GM19351 (cell line): ENCODE results near the gene PRKCA.

Source experiments
- ATAC-seq: cut with Tn5 transposase; IDR thresholded peaks from one replicate; pipeline ENCODE4 v1.9.1; 2021; ENCODE audit warnings: mild to moderate bottlenecking, moderate library complexity; ENCODE audit not compliant: unreplicated experiment

Gene PRKCA

GRCh38 chr17:66779237-66779606 lies 476.8 kb downstream of the PRKCA start:
- no peak for ATAC-seq

- ATAC-seq: no peak
Measured at GRCh38 chr17:66781135-66781534, 478.7 kb downstream of the PRKCA start.

DNA sequence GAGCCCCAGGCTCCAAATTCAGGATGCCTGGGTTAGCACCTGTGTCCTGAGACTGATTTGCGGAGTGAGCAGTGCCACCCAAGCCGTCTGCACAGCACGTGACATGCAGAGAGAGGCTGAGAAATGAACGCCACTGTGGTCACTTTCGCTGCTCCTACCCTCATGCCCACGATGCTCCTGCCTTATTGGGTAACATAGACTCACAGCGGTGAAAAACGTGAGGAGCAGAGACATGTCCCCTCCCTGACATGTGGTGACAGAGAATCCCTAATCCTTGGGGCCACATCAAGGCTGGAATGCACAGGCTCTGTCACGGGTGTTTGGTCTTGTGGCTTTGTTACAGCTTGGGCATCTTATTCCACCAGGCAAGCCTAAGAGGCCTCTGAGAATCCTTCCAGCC lies 480.4 kb downstream of the PRKCA start:
- ATAC-seq: no peak

DNA sequence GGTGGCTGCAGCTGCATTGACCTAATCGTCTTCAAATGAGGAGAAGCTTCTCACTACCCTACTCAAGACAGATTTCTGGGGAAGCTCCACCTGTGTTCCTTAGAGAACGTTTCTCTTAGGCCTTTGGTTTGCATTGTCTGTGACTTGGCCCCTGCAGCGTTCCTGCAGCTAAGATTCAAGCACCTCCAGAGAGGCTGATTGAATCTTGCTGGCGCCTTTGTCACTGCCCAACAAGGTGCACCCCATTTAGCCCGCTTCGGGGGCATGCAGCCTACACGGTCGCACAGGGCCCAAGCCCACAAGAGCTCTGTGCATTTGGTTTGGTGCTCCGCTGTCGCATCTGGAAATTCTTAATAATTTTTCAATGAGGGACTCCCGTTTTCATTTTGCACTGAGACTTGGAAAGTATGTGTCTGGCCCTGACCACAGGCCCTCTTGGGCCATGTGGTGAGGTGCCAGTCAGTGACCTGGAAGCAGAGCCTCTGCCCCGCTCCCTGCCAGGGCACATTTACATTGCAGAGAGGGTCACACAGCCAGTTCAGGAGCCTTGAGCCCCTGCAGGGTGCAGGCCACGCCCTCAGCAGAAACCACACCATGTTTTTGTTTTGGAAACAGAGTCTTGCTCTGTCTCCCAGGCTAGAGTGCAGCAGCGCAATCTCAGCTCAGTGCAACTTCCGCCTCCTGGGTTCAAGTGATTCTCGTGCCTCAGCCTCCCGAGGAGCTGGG lies 481.4 kb downstream of the PRKCA start:
- no peak for ATAC-seq

GRCh38 chr17:66784621-66785364 lies 482.4 kb downstream of the PRKCA start:
- no peak for ATAC-seq

GRCh38 chr17:66786107-66786506 lies 483.7 kb downstream of the PRKCA start:
- no peak for ATAC-seq

DNA sequence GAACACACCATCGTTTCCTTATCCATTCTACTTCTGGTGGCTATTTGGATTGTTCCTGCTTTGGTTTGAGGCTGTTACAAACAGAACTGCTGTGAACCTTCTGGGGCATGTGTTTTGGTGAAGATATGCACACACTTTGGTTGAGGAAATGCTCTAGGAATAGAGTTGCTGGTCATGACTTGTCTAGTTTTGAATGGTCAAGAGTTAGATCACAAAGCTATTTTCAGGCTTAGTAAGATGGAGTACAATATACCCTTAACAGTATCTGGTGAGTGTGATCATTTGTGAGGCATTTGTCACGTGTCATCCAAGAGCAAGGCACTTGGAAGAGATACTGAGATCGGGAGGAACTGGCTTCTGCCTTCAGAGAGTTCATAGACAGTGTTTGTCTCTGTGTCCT lies 485.5 kb downstream of the PRKCA start:
- ATAC-seq: no peak

DNA sequence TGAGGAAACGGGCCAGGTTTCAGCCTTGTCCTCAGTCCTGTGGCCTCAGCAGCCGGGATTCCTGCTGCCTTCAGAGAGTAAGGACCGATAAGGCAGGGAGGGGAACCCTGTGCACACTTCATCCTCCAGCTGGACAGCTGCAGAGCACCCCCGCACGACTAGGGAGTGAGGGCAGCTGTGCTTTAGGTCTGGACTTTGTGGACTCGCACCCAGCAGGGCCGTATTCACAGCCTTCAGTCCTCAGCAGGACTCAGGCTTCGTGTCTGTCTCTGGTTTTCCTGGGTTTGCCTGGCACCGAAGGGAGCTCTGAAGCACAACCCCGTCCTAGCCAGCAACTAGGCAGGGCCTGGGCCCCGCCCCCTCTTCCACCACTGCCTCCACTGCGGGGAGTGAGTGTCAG lies 486.7 kb downstream of the PRKCA start:
- no peak for ATAC-seq

- no peak for ATAC-seq
Measured at GRCh38 chr17:66789961-66790437, 487.6 kb downstream of the PRKCA start.

DNA sequence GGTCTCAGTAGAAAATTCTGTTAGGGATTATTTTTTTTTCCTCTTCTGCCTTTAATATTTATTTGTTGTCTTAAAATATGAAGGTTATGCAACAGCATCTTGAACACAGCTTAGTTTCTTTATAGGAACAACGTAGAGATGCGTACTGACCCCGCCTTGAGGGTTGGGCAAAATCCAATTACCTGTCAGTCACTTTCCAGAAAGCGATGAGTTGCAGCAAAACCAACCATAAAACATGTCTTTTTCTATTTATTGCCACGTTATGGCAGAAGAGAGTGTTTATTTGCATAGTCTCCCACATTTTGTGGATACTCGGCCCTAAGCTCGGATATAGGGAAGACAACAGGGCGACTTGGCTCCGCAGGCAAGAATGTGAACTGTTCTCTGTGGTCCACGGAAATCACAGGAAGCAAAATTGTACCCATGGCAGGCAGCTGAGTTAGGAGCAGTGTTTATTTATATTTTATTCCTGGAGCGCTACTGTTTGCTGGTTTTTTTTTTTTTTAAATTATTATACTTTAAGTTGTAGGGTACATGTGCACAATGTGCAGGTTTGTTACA lies 488.2 kb downstream of the PRKCA start:
- ATAC-seq: no peak

DNA sequence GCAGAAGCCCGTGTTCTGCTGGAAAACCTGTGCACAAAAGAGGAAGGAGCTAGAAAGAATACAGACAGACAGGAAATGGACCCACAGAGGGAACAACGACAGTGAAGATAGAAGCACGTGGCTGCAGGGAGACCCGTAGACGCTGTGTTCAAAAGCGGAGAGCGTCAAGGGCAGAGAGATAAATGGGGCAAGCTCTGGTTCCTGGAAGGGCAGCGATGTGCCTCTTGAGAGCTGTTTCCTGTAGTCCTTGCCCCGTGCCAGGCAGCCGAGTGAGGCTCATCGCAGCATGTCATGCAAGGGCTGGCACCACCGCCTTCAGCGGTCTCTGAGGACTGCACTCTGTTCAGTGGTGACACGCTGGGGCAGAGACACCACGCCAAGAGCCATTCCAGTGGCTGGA lies 488.9 kb downstream of the PRKCA start:
- no peak for ATAC-seq

DNA sequence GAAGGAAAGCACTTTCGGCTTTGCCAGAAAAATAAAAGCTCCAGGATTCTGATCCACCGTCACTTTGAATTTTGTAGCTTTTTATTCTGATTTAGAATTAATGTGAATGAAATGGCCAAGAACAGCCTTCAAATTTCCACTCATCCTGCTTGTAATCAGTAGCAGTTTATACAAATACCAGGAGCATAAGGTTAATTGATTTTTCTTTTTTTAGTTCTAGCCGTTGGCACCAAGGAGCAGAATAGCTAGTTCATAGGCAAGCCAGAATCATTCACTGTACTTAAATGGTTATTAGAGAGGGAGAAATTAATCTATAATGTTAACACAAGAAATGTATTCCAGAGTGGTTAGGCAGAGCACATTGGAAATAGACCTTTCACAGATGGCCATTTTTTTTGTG lies 491.4 kb downstream of the PRKCA start:
- ATAC-seq: no peak

DNA sequence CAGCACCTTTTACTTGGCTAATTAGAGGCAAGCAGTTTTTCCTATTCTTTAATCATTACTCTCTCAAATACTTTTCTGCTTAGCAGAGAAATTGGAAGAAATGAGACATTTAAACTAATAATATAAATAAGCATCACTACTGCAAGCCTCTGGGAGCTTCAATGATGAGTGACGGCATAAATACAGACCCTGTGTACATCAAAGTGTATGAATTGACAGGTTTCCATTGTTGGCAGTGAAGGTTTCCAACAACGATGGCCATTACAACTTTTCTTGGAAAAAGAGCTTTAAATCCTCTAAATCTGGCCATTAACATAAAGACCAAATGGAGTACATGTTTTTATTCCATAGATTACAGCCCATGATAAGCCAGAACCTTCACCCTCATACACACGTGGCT lies 493.1 kb downstream of the PRKCA start:
- ATAC-seq: no peak

DNA sequence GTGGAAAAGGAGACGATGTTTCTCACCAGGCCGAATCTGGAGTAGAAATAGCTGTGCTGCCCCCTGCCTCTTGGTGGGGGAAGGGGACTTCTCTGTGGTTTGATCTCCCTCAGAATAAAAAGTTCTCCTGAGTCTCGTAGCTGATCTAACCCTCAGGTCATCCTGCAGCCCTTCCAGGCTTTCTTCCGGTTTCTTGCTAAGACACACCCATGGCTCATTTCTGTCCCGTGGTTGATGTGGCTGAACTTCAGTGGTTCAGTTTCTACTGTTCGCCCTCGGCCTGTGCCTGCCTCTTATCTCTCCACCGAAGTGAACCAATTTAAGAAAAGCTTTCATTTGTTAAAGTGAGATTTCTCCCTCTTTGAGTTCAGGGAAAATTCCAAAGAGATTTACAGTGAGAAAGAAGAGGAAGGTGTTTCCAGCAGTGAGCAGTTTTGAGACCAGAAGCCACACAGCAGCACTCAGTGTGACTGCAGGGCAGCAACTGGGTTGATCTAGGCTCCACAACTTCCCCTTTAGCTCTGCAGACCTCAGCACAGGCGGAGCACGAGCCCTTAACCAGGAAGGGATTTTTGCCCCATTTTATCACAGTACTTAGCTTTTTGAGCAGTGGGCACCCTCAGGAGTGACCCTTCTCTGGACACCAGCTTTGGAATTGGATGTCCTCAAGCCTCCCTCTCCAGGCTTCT lies 497.6 kb downstream of the PRKCA start:
- no peak for ATAC-seq

- ATAC-seq: no peak
Measured at GRCh38 chr17:66803474-66803951, 501.1 kb downstream of the PRKCA start.

DNA sequence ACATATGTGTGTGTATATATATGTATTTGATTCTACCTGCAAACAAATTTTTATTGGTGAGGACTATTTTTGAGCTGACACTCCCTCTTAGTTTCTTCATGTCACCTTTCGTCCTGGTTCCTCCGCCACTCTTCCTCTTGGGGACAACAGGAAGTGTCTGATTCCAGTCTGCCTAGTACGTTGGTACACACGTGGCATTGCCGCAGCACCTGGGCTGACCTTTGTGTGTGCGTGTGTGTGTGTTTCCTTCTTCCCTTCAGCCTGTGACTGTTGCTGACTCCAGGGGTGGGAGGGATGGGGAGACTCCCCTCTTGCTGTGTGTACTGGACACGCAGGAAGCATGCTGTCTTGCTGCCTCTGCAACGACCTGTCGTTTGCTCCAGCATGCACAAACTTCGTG lies 503.2 kb downstream of the PRKCA start:
- ATAC-seq: no peak

DNA sequence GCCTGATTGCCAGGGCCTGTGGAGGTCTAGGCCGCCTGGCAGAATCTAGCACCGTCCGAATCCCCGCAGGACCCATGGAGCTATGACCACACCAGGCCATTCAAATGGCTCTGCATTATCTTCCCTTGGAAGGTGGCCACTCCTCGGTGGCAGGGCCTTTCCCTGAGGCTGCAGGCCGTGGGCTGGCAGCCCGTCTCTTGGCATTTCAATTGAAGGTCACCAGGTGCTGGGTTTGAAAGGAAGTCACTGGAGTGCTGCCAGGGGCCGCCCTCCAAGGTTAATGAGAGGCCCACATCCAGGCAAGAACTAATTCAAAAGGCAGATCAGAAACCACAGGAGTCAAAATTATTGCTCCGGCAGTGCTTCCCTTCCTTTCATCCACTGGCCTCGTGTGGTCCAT lies 504.8 kb downstream of the PRKCA start:
- no peak for ATAC-seq

GRCh38 chr17:66809408-66809807 lies 507.0 kb downstream of the PRKCA start:
- ATAC-seq: no peak

DNA sequence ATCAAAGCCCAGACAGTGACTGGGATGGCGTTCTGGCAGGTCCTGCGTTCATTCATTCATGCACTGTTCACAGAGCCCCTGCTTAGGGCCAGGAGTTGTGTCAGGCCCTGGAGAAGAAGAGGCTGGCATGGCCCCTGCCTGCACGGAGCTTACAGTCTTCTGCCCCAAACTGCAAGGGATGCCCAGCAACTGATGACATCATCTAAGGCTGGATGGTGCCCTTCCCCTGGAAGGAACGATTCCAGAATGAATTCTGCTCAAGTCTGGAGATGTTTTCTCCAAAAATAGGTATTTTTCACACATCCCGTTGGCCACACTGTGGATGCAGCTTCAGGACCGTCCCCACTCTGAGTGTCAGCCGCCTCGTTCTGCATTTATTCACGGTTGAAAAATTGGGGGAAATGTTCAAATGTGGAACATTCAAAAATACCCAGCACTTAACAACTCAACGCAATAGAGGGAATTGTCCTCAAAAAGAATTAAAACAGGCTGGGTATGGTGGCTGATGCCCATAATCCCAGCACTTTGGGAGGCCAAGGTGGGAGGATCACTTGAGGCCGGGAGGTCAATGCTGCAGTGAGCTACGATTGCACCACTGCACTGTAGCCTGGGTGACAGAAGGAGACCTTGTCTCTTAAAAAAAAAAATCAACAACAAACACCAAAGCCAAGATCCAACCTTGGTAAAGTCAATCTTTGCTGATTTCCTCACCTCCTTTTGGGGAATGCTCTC lies 508.7 kb downstream of the PRKCA start:
- ATAC-seq: no peak

DNA sequence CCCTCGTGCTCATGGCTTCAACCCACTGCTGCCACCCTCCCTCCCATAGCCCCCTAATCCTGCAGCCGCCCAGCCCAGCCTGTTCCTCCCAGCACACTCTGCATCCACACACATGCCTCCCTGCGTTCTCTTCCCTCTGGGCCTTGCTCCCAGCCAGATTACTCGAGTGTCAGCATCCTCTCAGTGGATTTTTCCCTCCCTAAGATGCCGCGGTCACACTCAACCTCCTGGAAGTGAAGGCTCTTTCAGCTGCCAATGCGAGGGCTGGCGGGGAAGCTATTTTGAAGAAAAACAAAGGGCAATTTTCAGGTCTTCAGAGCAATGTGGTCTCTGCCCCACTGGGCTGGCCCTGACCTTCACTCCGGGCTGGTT lies 509.3 kb downstream of the PRKCA start:
- ATAC-seq: no peak

DNA sequence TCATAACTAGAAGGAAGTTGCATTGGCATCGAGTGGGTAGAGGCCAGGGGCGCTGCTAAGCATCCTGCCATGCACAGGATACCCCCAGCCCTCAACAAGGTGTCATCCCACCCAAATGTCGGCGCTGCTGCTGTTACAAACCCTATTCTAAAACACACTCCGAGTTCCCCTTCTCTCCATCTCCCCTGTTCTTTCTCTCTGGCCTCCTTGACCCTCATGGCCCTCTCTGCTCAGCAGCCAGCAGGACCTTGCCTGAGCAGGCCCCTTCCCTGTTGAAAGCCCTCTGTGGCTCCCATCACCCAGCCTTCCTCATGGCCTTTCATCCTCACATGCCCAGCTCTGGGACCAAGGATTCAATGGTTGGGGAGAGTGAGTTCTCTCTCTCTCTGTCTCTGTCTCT lies 510.2 kb downstream of the PRKCA start:
- no peak for ATAC-seq
